HCT116 (cell line): Measurements from ENCODE around the gene TMC2. TPM values are rescaled to one million over a fixed set of nuclear protein-coding genes. Genes with fewer than 3 reads are reported as not detected.
"Not testable (repeated sequence)": the region's sequence is repeated elsewhere in the genome, so short reads cannot be mapped to it uniquely, and the experiment has no call there.

Experiments
- ATAC-seq: fragments of 200-7000 bp; cut with Tn5 transposase; 2 replicates; pipeline ENCODE4 v1.9.1; 2020; ENCODE audit warnings: mild to moderate bottlenecking, moderate library complexity
- BruUV-seq: library from RNA; stranded (reverse); fragments of 400-500 nt; replicated peaks from 2 replicates; lab custom pipeline; 2021; lab: Mats Ljungman, UMichigan
- CTCF ChIA-PET: fragments of 300-600 bp; sonication (Branson Sonifier 250); formaldehyde crosslinking; loops from one replicate; lab custom pipeline; 2021; ENCODE audit warnings: antibody characterized with exemption; lab: Charles Lee
- POLR2A ChIA-PET: fragments of 300-600, 350-600 bp; sonication (Branson Sonifier 250); formaldehyde crosslinking; loops from one replicate; lab custom pipeline; 2021; ENCODE audit warnings: antibody characterized with exemption; lab: Charles Lee
- RAD21 ChIA-PET, 2 experiments: fragments of 300-600 bp; sonication (Branson Sonifier 250); formaldehyde crosslinking; loops; one replicate each; lab custom pipeline; 2023; ENCODE audit warnings: low total read pairs in 2 of 2; ENCODE audit not compliant: uncharacterized antibody in 2 of 2, unreplicated experiment in 2 of 2, low non-redundant PET in 1 of 2; lab: Charles Lee
- DNase-seq: peaks from one replicate; pipeline ENCODE4 v3.0.0-alpha.2; 2010; ENCODE audit warnings: low read depth, low spot score
- H2AFZ ChIP-seq: fragments of 200-600 bp; shearing (Covaris generic), sonication (generic); 2 replicates; pipeline ENCODE4 v1.6.1; 2017; ENCODE audit warnings: low read depth, mixed run types, mixed read lengths, antibody characterized with exemption, low read length; ENCODE audit not compliant: poor library complexity, severe bottlenecking
- H3K27ac ChIP-seq: 2 replicates; pipeline ENCODE4 v1.5.1; 2012; ENCODE audit warnings: low read depth, low read length
- H3K27me3 ChIP-seq: fragments of 200-600 bp; sonication (generic); 2 replicates; pipeline ENCODE4 v1.6.1; 2016; ENCODE audit warnings: mixed run types, low read length, mixed read lengths; ENCODE audit not compliant: insufficient read depth
- H3K36me3 ChIP-seq, 2 experiments: fragments of 200-500 bp in 1 of 2; fragments of 200-600 bp in 1 of 2; sonication (Bioruptor generic) in 1 of 2; sonication (generic) in 1 of 2; 2 replicates each; pipeline versions ENCODE4 v1.5.1 to v1.6.1; 2014 to 2016; ENCODE audit warnings: low read length in 2 of 2, inconsistent platforms in 1 of 2, mixed read lengths in 1 of 2, mixed run types in 1 of 2; ENCODE audit not compliant: insufficient read depth in 2 of 2, control insufficient read depth in 1 of 2
- H3K4me1 ChIP-seq, 2 experiments: fragments of 200-600 bp in 1 of 2; sonication (generic) in 1 of 2; 2 replicates each; pipeline versions ENCODE4 v1.5.1 to v1.6.1; 2012 to 2017; ENCODE audit warnings: low read length in 2 of 2, inconsistent platforms in 1 of 2, mild to moderate bottlenecking in 1 of 2, mixed read lengths in 1 of 2, mixed run types in 1 of 2, moderate library complexity in 1 of 2; ENCODE audit not compliant: insufficient read depth in 2 of 2, control insufficient read depth in 1 of 2
- H3K4me2 ChIP-seq: fragments of 200-600 bp; sonication (generic); 2 replicates; pipeline ENCODE4 v1.6.1; 2017; ENCODE audit warnings: mixed run types, low read length, mixed read lengths
- H3K4me3 ChIP-seq, 2 experiments: fragments of 200-600 bp in 1 of 2; sonication (generic) in 1 of 2; replicated peaks in 1 of 2; 2 replicates each; pipeline ENCODE4 v1.5.1; 2011 to 2016; ENCODE audit warnings: low read length in 2 of 2, control low read depth in 1 of 2, low read depth in 1 of 2, mild to moderate bottlenecking in 1 of 2, mixed read lengths in 1 of 2, mixed run types in 1 of 2
- H3K79me2 ChIP-seq: fragments of 200-600 bp; sonication (generic); 2 replicates; pipeline ENCODE4 v1.6.1; 2017; ENCODE audit warnings: mild to moderate bottlenecking, mixed run types, low read length, moderate library complexity, mixed read lengths; ENCODE audit not compliant: insufficient read depth
- H3K9ac ChIP-seq: fragments of 200-600 bp; sonication (generic); 2 replicates; pipeline ENCODE4 v1.6.1; 2016; ENCODE audit warnings: low read length, mixed read lengths
- H3K9me2 ChIP-seq: fragments of 200-600 bp; sonication (generic), shearing (Covaris generic); 2 replicates; pipeline ENCODE4 v1.6.1; 2017; ENCODE audit warnings: mixed run types, mild to moderate bottlenecking, moderate library complexity; ENCODE audit not compliant: insufficient read depth
- H3K9me3 ChIP-seq, 2 experiments: fragments of 200-500 bp in 1 of 2; fragments of 200-600 bp in 1 of 2; sonication (Bioruptor generic) in 1 of 2; sonication (generic) in 1 of 2; 2 replicates each; pipeline ENCODE4 v1.6.1; 2014 to 2017; ENCODE audit warnings: low read length in 2 of 2, mixed read lengths in 2 of 2, inconsistent platforms in 1 of 2, low read depth in 1 of 2, mild to moderate bottlenecking in 1 of 2, mixed run types in 1 of 2, moderate library complexity in 1 of 2; ENCODE audit not compliant: control insufficient read depth in 1 of 2, insufficient read depth in 1 of 2
- H4K20me1 ChIP-seq: fragments of 200-600 bp; sonication (generic), shearing (Covaris generic); 2 replicates; pipeline ENCODE4 v1.6.1; 2017; ENCODE audit warnings: mixed run types, mild to moderate bottlenecking, moderate library complexity; ENCODE audit not compliant: insufficient read depth
- CEBPB ChIP-seq: IDR thresholded peaks from 2 replicates; pipeline ENCODE4 v1.6.1; 2012; ENCODE audit warnings: low read depth
- CTCF ChIP-seq, 3 experiments: fragments of 200-600 bp in 1 of 3; sonication (generic) in 1 of 3; IDR thresholded peaks in 2 of 3; conservative IDR thresholded peaks in 1 of 3; 2 replicates each; pipeline ENCODE4 v1.5.1; 2012 to 2017; ENCODE audit warnings: low read depth in 2 of 3, low read length in 2 of 3, antibody characterized with exemption in 1 of 3, borderline replicate concordance in 1 of 3, control low read depth in 1 of 3, mild to moderate bottlenecking in 1 of 3, mixed read lengths in 1 of 3, mixed run types in 1 of 3, moderate library complexity in 1 of 3; ENCODE audit not compliant: insufficient read depth in 1 of 3
- EGR1 ChIP-seq: IDR thresholded peaks from 2 replicates; pipeline ENCODE4 v1.6.1; 2012; ENCODE audit warnings: low read depth
- EZH2 ChIP-seq: fragments of 200-600 bp; sonication (generic); IDR thresholded peaks from 2 replicates; pipeline ENCODE4 v1.6.1; 2017; ENCODE audit warnings: antibody characterized with exemption, mixed run types
- EZH2phosphoT487 ChIP-seq: fragments of 200-600 bp; IDR thresholded peaks from 2 replicates; pipeline ENCODE4 v1.6.1; 2018; ENCODE audit warnings: antibody characterized with exemption, borderline replicate concordance
- JUND ChIP-seq: IDR thresholded peaks from 2 replicates; pipeline ENCODE4 v1.6.1; 2012
- MAX ChIP-seq: IDR thresholded peaks from 2 replicates; pipeline ENCODE4 v1.6.1; 2012
- POLR2AphosphoS5 ChIP-seq: IDR thresholded peaks from 2 replicates; pipeline ENCODE4 v1.6.1; 2011; ENCODE audit warnings: mild to moderate bottlenecking, low read depth, low read length, moderate library complexity
- RAD21 ChIP-seq: IDR thresholded peaks from 2 replicates; pipeline ENCODE4 v1.6.1; 2012; ENCODE audit warnings: low read depth, mild to moderate bottlenecking
- SIN3A ChIP-seq: IDR thresholded peaks from 2 replicates; pipeline ENCODE4 v1.6.1; 2012; ENCODE audit warnings: low read depth
- SRF ChIP-seq: IDR thresholded peaks from 2 replicates; pipeline ENCODE4 v1.6.1; 2012; ENCODE audit warnings: low read depth
- TCF7L2 ChIP-seq: IDR thresholded peaks from 2 replicates; pipeline ENCODE4 v1.7.0; 2011; ENCODE audit warnings: borderline replicate concordance, inconsistent platforms; ENCODE audit not compliant: insufficient read depth, insufficient read length; ENCODE audit errors: extremely low read depth
- YY1 ChIP-seq: IDR thresholded peaks from 2 replicates; pipeline ENCODE4 v1.6.1; 2011; ENCODE audit warnings: low read length, low read depth, moderate library complexity, mild to moderate bottlenecking; ENCODE audit not compliant: insufficient replicate concordance; ENCODE audit errors: extremely low read depth
- ZBTB33 ChIP-seq: IDR thresholded peaks from 2 replicates; pipeline ENCODE4 v1.6.1; 2011; ENCODE audit warnings: mild to moderate bottlenecking, low read length, moderate library complexity; ENCODE audit not compliant: insufficient replicate concordance; ENCODE audit errors: extremely low read depth
- ZNF274 ChIP-seq: fragments of 200-500 bp; sonication (Bioruptor generic); IDR thresholded peaks from 2 replicates; pipeline ENCODE4 v1.6.1; 2014; ENCODE audit warnings: mild to moderate bottlenecking, low read depth, low read length, inconsistent platforms
- intact Hi-C: fragments of 100-400 bp; cut with micrococcal nuclease; formaldehyde crosslinking; loops from 2 replicates; pipeline ENCODE4 v1.10.0; 2022
- total RNA-seq: library from RNA; stranded (reverse); gene quantifications from one replicate; pipeline ENCODE4 v1.2.1, GENCODE V29; 2021; ENCODE audit not compliant: unreplicated experiment

Gene TMC2
- total RNA-seq, 1 experiment from 2014 or later: not detected

- TF ChIP-seq MAX: no peak
- no peak for TF ChIP-seq CEBPB
- TF ChIP-seq ZNF274: no peak
- no peak for TF ChIP-seq EZH2phosphoT487
- no peak for TF ChIP-seq ZBTB33
Measured at GRCh38 chr20:2673453-2673852, 137.1 kb downstream of the TMC2 start (continued).

- BruUV-seq: no TSS peak
- Histone ChIP-seq H3K9me2 (no peaks in the 10 kb centered on the region), H3K79me2 (no peaks in the 10 kb centered on the region), H4K20me1 (no peaks in the 10 kb centered on the region), H3K4me2 (no peak overlapping the region), H3K27ac (no peak overlapping the region), H3K9me3 (no peaks in the 10 kb centered on the region), H3K27me3 (no peaks in the 10 kb centered on the region; the same call in 1 of the 2 replicates), H3K36me3 (no peaks in the 10 kb centered on the region), H2AFZ (no peak overlapping the region), H3K4me1 (no peaks in the 10 kb centered on the region), H3K9ac (no peak overlapping the region), H3K4me3 (no peak overlapping the region)
- DNase-seq: no peak
- ATAC-seq: no peak
- no peak for TF ChIP-seq CEBPB
- no peak for TF ChIP-seq SRF
- no peak for TF ChIP-seq EZH2
- TF ChIP-seq EGR1: no peak
- TF ChIP-seq POLR2AphosphoS5: no peak
- TF ChIP-seq ZNF274: no peak
- TF ChIP-seq JUND: no peak
- no peak for TF ChIP-seq TCF7L2
- no peak for TF ChIP-seq SIN3A
- no peak for TF ChIP-seq YY1
- no peak for TF ChIP-seq EZH2phosphoT487
- TF ChIP-seq RAD21: no peak
- no peak for TF ChIP-seq MAX
- TF ChIP-seq CTCF (IDR thresholded peaks at IDR 0.05 in 2 of 3, conservative IDR thresholded peaks at IDR 0.05 in 1 of 3; ENCODE audit: borderline replicate concordance in 1 of 3, insufficient read depth in 1 of 3, low read depth in 2 of 3, low read length in 2 of 3): no peak
- intact Hi-C loops: no loop called here
- RAD21 ChIA-PET: no interaction called here
- POLR2A ChIA-PET: interaction anchor here (0.6 kb wide), 1 partner anchor 27 kb away, joined by 3 read pairs; the partner anchor contains the start of gene NOP56
- CTCF ChIA-PET: no interaction called here
Measured at GRCh38 chr20:2680046-2680445, 143.7 kb downstream of the TMC2 start.

- H3K9me3 ChIP-seq, BruUV-seq, H3K4me3 ChIP-seq, H3K79me2 ChIP-seq, H3K27me3 ChIP-seq, H3K9me2 ChIP-seq, H3K36me3 ChIP-seq, ATAC-seq, intact Hi-C loops, H3K27ac ChIP-seq, POLR2A ChIA-PET, H2AFZ ChIP-seq, H3K9ac ChIP-seq, H3K4me1 ChIP-seq, CTCF ChIA-PET, H3K4me2 ChIP-seq, DNase-seq, H4K20me1 ChIP-seq, RAD21 ChIA-PET: not testable (repeated sequence)
Measured at GRCh38 chr20:2682040-2682439, 145.7 kb downstream of the TMC2 start.
